Esophagus muscularis mucosa (tissue), 4 donors: ENCODE measurements around the gene LETM1. TPM values are rescaled to one million over a fixed set of nuclear protein-coding genes. Genes with fewer than 3 reads are reported as not detected.

ENCODE experiments used
- DNase-seq: peaks from one replicate; pipeline ENCODE4 v3.0.0-alpha.2; 2017; ENCODE audit errors: extremely low spot score
- H3K27ac ChIP-seq, 4 donors: fragments of 200-600 bp; sonication (generic); replicated peaks in 1 of 4; 1 replicate in 3 of 4; 2 replicates in 1 of 4; pipeline ENCODE4 v1.5.1; 2016 to 2019; ENCODE audit warnings: mild to moderate bottlenecking in 1 of 4
- H3K27me3 ChIP-seq, 4 donors: fragments of 200-600 bp; sonication (generic); one replicate each; pipeline versions ENCODE4 v1.5.1 to v1.6.0; 2016 to 2019
- H3K36me3 ChIP-seq, 4 donors: fragments of 200-600 bp; sonication (generic); one replicate each; pipeline ENCODE4 v1.5.1; 2016 to 2019
- H3K4me1 ChIP-seq, 4 donors: fragments of 200-600 bp; sonication (generic); one replicate each; pipeline ENCODE4 v1.5.1; 2016 to 2019
- H3K4me3 ChIP-seq, 4 donors: fragments of 200-600 bp; sonication (generic); 1 replicate in 2 of 4; 2 replicates in 2 of 4; pipeline ENCODE4 v1.5.1; 2016 to 2019; ENCODE audit warnings: mild to moderate bottlenecking in 4 of 4, moderate library complexity in 1 of 4
- H3K9me3 ChIP-seq, 4 donors: fragments of 200-600 bp; sonication (generic); 1 replicate in 3 of 4; 2 replicates in 1 of 4; pipeline ENCODE4 v1.5.1; 2016 to 2019
- CTCF ChIP-seq, 3 experiments: fragments of 200-600 bp in 2 of 3; fragments of 450-650 bp in 1 of 3; sonication (generic) in 2 of 3; IDR thresholded peaks; one replicate each; pipeline ENCODE4 v1.5.1; 2017 to 2019; ENCODE audit warnings: antibody characterized with exemption in 3 of 3, mild to moderate bottlenecking in 2 of 3, moderate library complexity in 1 of 3
- EP300 ChIP-seq: sonication (generic); formaldehyde crosslinking; IDR thresholded peaks from one replicate; pipeline ENCODE4 v1.6.1; 2017; ENCODE audit warnings: antibody characterized with exemption
- POLR2A ChIP-seq: fragments of 450-650 bp; IDR thresholded peaks from one replicate; pipeline ENCODE4 v1.6.1; 2017; ENCODE audit warnings: antibody characterized with exemption, moderate library complexity, mild to moderate bottlenecking, low read depth
- POLR2AphosphoS5 ChIP-seq, 2 donors: sonication (generic); formaldehyde crosslinking; IDR thresholded peaks; one replicate each; pipeline ENCODE4 v1.6.1; 2017; ENCODE audit warnings: antibody characterized with exemption in 2 of 2
- WGBS: methylation state at CpG from one replicate; pipeline ENCODE4 v1.1.5; 2018; 5-methylcytosine and 5-hydroxymethylcytosine counted together
- intact Hi-C: fragments of 100-400 bp; cut with DNase I; formaldehyde crosslinking; loops from one replicate; pipeline ENCODE4 v1.15.1; 2023
- total RNA-seq, 4 donors: library from RNA; depleted of rRNA; stranded (reverse); fragments of >200 nt; gene quantifications; one replicate each; pipeline versions ENCODE4 v1.1.0 to v1.2.1, GENCODE V29; 2016

The LETM1 gene
- total RNA-seq, 4 donors from 2014 or later, result 23.7 to 34.7 (median 33.3) TPM

GRCh38 chr4:1872870-1873269, 16.9 kb upstream of the LETM1 start:
- TF ChIP-seq CTCF (IDR thresholded peaks at IDR 0.05) (no peak), POLR2AphosphoS5 (IDR thresholded peaks at IDR 0.05) (no peak), EP300 (no peak), POLR2A (no peak)
- no peaks in the 10 kb centered on the region for H3K9me3 ChIP-seq
- DNase-seq, result no peak
- H3K4me3 ChIP-seq, result no peak overlapping the region
- no peaks in the 10 kb centered on the region for H3K27me3 ChIP-seq
- peaks cover 15 to 33% (median 25%) of the 10 kb centered on the region in 4 donors for H3K4me1 ChIP-seq
- H3K36me3 ChIP-seq, result no peaks in the 10 kb centered on the region
- peak overlapping the region in 3 of 4 donors; percentile 92 to 96 (median 95) for H3K27ac ChIP-seq
- intact Hi-C loops, result no loop called here
- 56% methylated on average over 3 of the region's 3 CpGs for WGBS

- DNase-seq, result no peak
- intact Hi-C loops, result no loop called here
- Histone ChIP-seq H3K4me3 (peak overlapping the region; percentile 78 to 98 (median 92)), H3K27me3 (peaks cover 0 to 12% (median 0%) of the 10 kb centered on the region in 4 donors), H3K4me1 (peaks cover 12 to 33% (median 25%) of the 10 kb centered on the region in 4 donors), H3K27ac (peak overlapping the region; percentile 92 to 96 (median 96)), H3K9me3 (no peaks in the 10 kb centered on the region), H3K36me3 (no peaks in the 10 kb centered on the region)
- no CpG with 5 or more reads among the region's 79 CpGs for WGBS
- TF ChIP-seq CTCF (IDR thresholded peaks at IDR 0.05), result no peak
- TF ChIP-seq POLR2AphosphoS5 (IDR thresholded peaks at IDR 0.05), result no peak
- TF ChIP-seq EP300, result no peak
- no peak for TF ChIP-seq POLR2A
These were observed 15.6 kb upstream of the LETM1 start for GRCh38 chr4:1871471-1872021.

- under 1% methylated on average over 16 of the region's 155 CpGs for WGBS
- Histone ChIP-seq H3K4me1 (peaks cover 12 to 33% (median 25%) of the 10 kb centered on the region in 4 donors), H3K9me3 (no peaks in the 10 kb centered on the region), H3K27me3 (peaks cover 0 to 19% (median 0%) of the 10 kb centered on the region in 4 donors), H3K4me3 (peak within 1 kb of the TSS; percentile 78 to 98 (median 94)), H3K27ac (peak within 1 kb of the TSS; percentile 95 to 99 (median 99)), H3K36me3 (no peaks in the 10 kb centered on the region)
- intact Hi-C loops, result no loop called here
- DNase-seq, result peak; percentile 94
- TF ChIP-seq POLR2A (peak; percentile 24), EP300 (no peak), CTCF (IDR thresholded peaks at IDR 0.05) (no peak), POLR2AphosphoS5 (IDR thresholded peaks at IDR 0.05) (peak; percentile 69 to 84)
These were observed 14.9 kb upstream of the LETM1 start, which contains the start of gene NSD2 for GRCh38 chr4:1870578-1871443. Gene NSD2 (plus strand): TSS chr4:1871393. CDS start chr4:1900655, 29,262 bp downstream.

GRCh38 chr4:1870328-1870577, 14.3 kb upstream of the LETM1 start:
- Histone ChIP-seq H3K27ac (peak overlapping the region; percentile 95 to 99 (median 99)), H3K27me3 (peaks cover 0 to 25% (median 0%) of the 10 kb centered on the region in 4 donors), H3K36me3 (no peaks in the 10 kb centered on the region), H3K4me3 (peak overlapping the region; percentile 72 to 96 (median 83)), H3K9me3 (no peaks in the 10 kb centered on the region), H3K4me1 (peaks cover 12 to 33% (median 25%) of the 10 kb centered on the region in 4 donors)
- intact Hi-C loops, result no loop called here
- DNase-seq, result peak; percentile 95
- WGBS, result 0% methylated on average over 20 of the region's 22 CpGs
- TF ChIP-seq POLR2AphosphoS5 (IDR thresholded peaks at IDR 0.05), result no peak
